GM12878 (cell line): ENCODE data around the gene ELL. TPM values are rescaled to one million over a fixed set of nuclear protein-coding genes. Genes with fewer than 3 reads are reported as not detected.

Experiments
- ATAC-seq: fragments of 200-7000 bp; cut with Tn5 transposase; 3 replicates; pipeline ENCODE4 v1.9.1; 2020; ENCODE audit warnings: mild to moderate bottlenecking, moderate library complexity
- BruUV-seq: library from RNA; stranded (reverse); fragments of 400-500 nt; replicated peaks from 2 replicates; lab custom pipeline; 2021; lab: Mats Ljungman, UMichigan
- CTCF ChIA-PET: fragments of 300-600 bp; sonication (Branson Sonifier 250); formaldehyde crosslinking; extraction: SDS; loops from one replicate; lab custom pipeline; 2021; ENCODE audit warnings: inconsistent platforms; lab: Yijun Ruan, JAX
- POLR2A ChIA-PET: fragments of 350-600 bp; formaldehyde crosslinking; extraction: SDS; loops from one replicate; lab custom pipeline; 2021; ENCODE audit warnings: inconsistent platforms; lab: Charles Lee
- RAD21 ChIA-PET: fragments of 300-600 bp; sonication (Branson Sonifier 250); formaldehyde crosslinking; loops from one replicate; lab custom pipeline; 2023; ENCODE audit warnings: antibody characterized with exemption; ENCODE audit not compliant: unreplicated experiment; lab: Charles Lee
- SMC1A ChIA-PET: fragments of 300-600 bp; sonication (Branson Sonifier 250); formaldehyde crosslinking; loops from one replicate; lab custom pipeline; 2023; ENCODE audit not compliant: unreplicated experiment, uncharacterized antibody; lab: Charles Lee
- DNase-seq: peaks from one replicate; pipeline ENCODE4 v3.0.0-alpha.2; 2011; ENCODE audit warnings: low read depth, low spot score
- FAIRE-seq: peaks from 3 replicates; lab custom pipeline; 2011; peaks lifted over from hg19 to GRCh38; lab: Jason Lieb, UNC
- H2AFZ ChIP-seq: 2 replicates; pipeline ENCODE4 v1.6.0; 2011; ENCODE audit warnings: low read depth, low read length, control low read depth; ENCODE audit not compliant: control insufficient read depth
- H3K27ac ChIP-seq: 2 replicates; pipeline ENCODE4 v1.5.1; 2011; ENCODE audit warnings: control low read depth; ENCODE audit not compliant: control insufficient read depth, insufficient read depth
- H3K27me3 ChIP-seq, 2 experiments: replicated peaks in 1 of 2; 2 replicates each; pipeline versions ENCODE4 v1.6.0 to v1.6.1; 2011; ENCODE audit warnings: low read length in 1 of 2; ENCODE audit not compliant: control insufficient read depth in 2 of 2, insufficient read depth in 2 of 2
- H3K36me3 ChIP-seq, 2 experiments: 2 replicates each; pipeline ENCODE4 v1.5.1; 2011; ENCODE audit warnings: low read length in 1 of 2; ENCODE audit not compliant: control insufficient read depth in 2 of 2, insufficient read depth in 2 of 2
- H3K4me1 ChIP-seq: 2 replicates; pipeline ENCODE4 v1.6.1; 2011; ENCODE audit warnings: mild to moderate bottlenecking, low read length, moderate library complexity, mixed read lengths; ENCODE audit not compliant: control insufficient read depth, insufficient read depth
- H3K4me2 ChIP-seq: 2 replicates; pipeline ENCODE4 v1.6.0; 2011; ENCODE audit warnings: control low read depth; ENCODE audit not compliant: control insufficient read depth, insufficient read depth
- H3K4me3 ChIP-seq: fragments of 200-600 bp; sonication (generic); 2 replicates; pipeline ENCODE4 v1.5.1; 2016
- H3K79me2 ChIP-seq: 2 replicates; pipeline ENCODE4 v1.6.0; 2011; ENCODE audit warnings: low read length; ENCODE audit not compliant: control insufficient read depth, insufficient read depth
- H3K9ac ChIP-seq: 2 replicates; pipeline ENCODE4 v1.8.0; 2011; ENCODE audit warnings: low read length, control low read depth, mixed read lengths; ENCODE audit not compliant: control insufficient read depth, insufficient read depth
- H3K9me3 ChIP-seq: replicated peaks from 3 replicates; pipeline ENCODE4 v1.5.1; 2011; ENCODE audit warnings: mild to moderate bottlenecking, low read length; ENCODE audit not compliant: control insufficient read depth, insufficient read depth
- H4K20me1 ChIP-seq: 2 replicates; pipeline ENCODE4 v1.6.0; 2011; ENCODE audit not compliant: control insufficient read depth, insufficient read depth
- ASH2L ChIP-seq: fragments of 300-600, 200-600 bp; sonication (generic); IDR thresholded peaks from 2 replicates; pipeline ENCODE4 v1.6.1; 2017; ENCODE audit warnings: low read depth, mild to moderate bottlenecking, borderline replicate concordance
- CHD2 ChIP-seq: IDR thresholded peaks from 2 replicates; pipeline ENCODE4 v1.6.1; 2011; ENCODE audit warnings: low read depth, low read length, improper control_type of control experiment, borderline replicate concordance
- NKRF ChIP-seq: fragments of 450-650 bp; conservative IDR thresholded peaks from 2 replicates; pipeline ENCODE4 v1.6.1; 2017; ENCODE audit warnings: mild to moderate bottlenecking, moderate library complexity
- SIX5 ChIP-seq: IDR thresholded peaks from 2 replicates; pipeline ENCODE4 v1.6.1; 2011; ENCODE audit warnings: mild to moderate bottlenecking, low read depth, low read length, moderate library complexity; ENCODE audit not compliant: severe bottlenecking
- SRF ChIP-seq, 2 experiments: IDR thresholded peaks; 2 replicates each; pipeline ENCODE4 v1.6.1; 2011; ENCODE audit warnings: low read depth in 2 of 2, low read length in 2 of 2, mild to moderate bottlenecking in 1 of 2, moderate library complexity in 1 of 2
- STAT1 ChIP-seq: fragments of 450-650 bp; conservative IDR thresholded peaks from 2 replicates; pipeline ENCODE4 v1.6.1; 2014; ENCODE audit warnings: antibody characterized with exemption, mild to moderate bottlenecking
- TARDBP ChIP-seq: IDR thresholded peaks from 2 replicates; pipeline ENCODE4 v1.6.1; 2016; ENCODE audit warnings: borderline replicate concordance
- ZBTB11 ChIP-seq: fragments of 450-650 bp; formaldehyde crosslinking; IDR thresholded peaks from 2 replicates; pipeline ENCODE4 v1.5.0; 2022; ENCODE audit warnings: mild to moderate bottlenecking, missing genetic modification characterization
- ZNF217 ChIP-seq: fragments of 450-650 bp; IDR thresholded peaks from 2 replicates; pipeline ENCODE4 v1.6.1; 2017; ENCODE audit warnings: antibody characterized with exemption, mild to moderate bottlenecking
- WGBS: methylation state at CpG from one replicate; pipeline ENCODE4 v1.1.6; 2016; ENCODE audit warnings: low lambda C conversion rate; ENCODE audit not compliant: insufficient replicate concordance, insufficient coverage; ENCODE audit errors: missing lambda C conversion rate; 5-methylcytosine and 5-hydroxymethylcytosine counted together
- in situ Hi-C: fragments of 300-500 bp; cut with MboI; formaldehyde crosslinking; loops from 9 replicates; pipeline ENCODE4 v1.14.3; 2018; ENCODE audit warnings: mixed read lengths
- intact Hi-C: fragments of 100-400 bp; cut with micrococcal nuclease; formaldehyde crosslinking; loops from one replicate; pipeline ENCODE4 v1.14.2; 2022; ENCODE audit not compliant: unreplicated experiment
- polyA plus RNA-seq, 11 experiments: library from polyadenylated mRNA; depleted of rRNA in 4 of 11; unstranded in 6 of 11; stranded (reverse) in 5 of 11; fragments of >200 nt; fragmentation: Nextera tagmentation in 4 of 11; fragmentation: Illumina TruSeq in 1 of 11; extraction: Ambion mirVana in 4 of 11; extraction: Trizol in 1 of 11; gene quantifications; 1 replicate in 1 of 11; 2 replicates in 10 of 11; pipeline versions ENCODE4 v1.2.1 to v1.2.3, GENCODE V29; 2011 to 2016; ENCODE audit warnings: inconsistent platforms in 2 of 11, missing spikeins in 2 of 11, low read depth in 1 of 11
- total RNA-seq, 4 experiments: library from RNA; depleted of rRNA in 3 of 4; stranded (reverse); fragments of >200 nt in 3 of 4; fragmentation: Illumina TruSeq in 1 of 4; extraction: Trizol in 1 of 4; gene quantifications; 2 replicates each; pipeline versions ENCODE4 v1.2.1 to v1.2.3, GENCODE V29; 2013 to 2021
- TF ChIP-seq, protein P1 (sequence below): IDR thresholded peaks from 2 replicates; pipeline ENCODE4 v1.6.1; 2012; ENCODE audit warnings: low read depth, low read length, improper control_type of control experiment

ELL gene
- total and polyA plus RNA-seq, 10 of the 15 experiments (the other 5 are each of a cell fraction or from before 2014, with no cell fraction given): 0.91 to 25.0 (median 9.1) TPM

DNA sequence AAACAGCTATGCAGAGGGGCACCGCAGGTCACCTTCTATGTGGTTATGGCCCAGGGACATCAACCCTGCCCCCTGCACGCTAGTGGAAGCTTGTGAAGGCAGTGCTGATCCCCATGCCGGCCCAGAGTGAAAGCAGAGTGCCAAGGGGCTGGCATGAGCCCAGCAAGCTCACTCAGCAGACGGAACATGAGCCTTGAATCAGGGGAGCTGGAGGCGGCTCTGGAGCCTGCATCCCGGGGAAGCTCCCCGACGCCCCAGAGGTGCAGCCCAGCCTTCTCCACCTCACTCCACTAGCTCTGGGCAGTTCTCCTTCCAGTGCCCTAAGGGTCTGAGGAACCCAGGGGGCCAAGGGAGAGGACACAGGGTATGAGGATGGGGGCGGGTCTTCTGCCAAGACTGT is 64.9 kb downstream of the ELL start:
- Histone ChIP-seq H3K27me3 (no peaks in the 10 kb centered on the region), H3K9me3 (no peaks in the 10 kb centered on the region), H3K4me3 (no peak overlapping the region), H3K9ac (no peak overlapping the region), H4K20me1 (peaks cover 4% of the 10 kb centered on the region; the same call in 1 of the 2 replicates), H3K36me3 (peaks cover 21 to 33% of the 10 kb centered on the region in 2 experiments; a peak in 3 of 4 replicates), H3K79me2 (no peaks in the 10 kb centered on the region), H3K4me2 (no peak overlapping the region), H2AFZ (no peak overlapping the region), H3K27ac (no peak overlapping the region), H3K4me1 (no peaks in the 10 kb centered on the region)
- SMC1A ChIA-PET: interaction anchor here (0.6 kb wide), 1 partner anchor 205 kb away, joined by 4 read pairs; no protein-coding TSS in a partner anchor
- POLR2A ChIA-PET: no interaction called here
- WGBS: 92% methylated on average over 9 of the region's 9 CpGs
- BruUV-seq: no TSS peak
- no peak for DNase-seq
- RAD21 ChIA-PET: no interaction called here
- no peak for ATAC-seq
- no peak for FAIRE-seq
- CTCF ChIA-PET: interaction anchor here (0.5 to 1.4 kb wide), 2 partner anchors 12 to 245 kb away, joined by 3 to 6 read pairs; no protein-coding TSS in a partner anchor
- TF ChIP-seq STAT1 (no peak), ASH2L (no peak), CHD2 (no peak), SIX5 (no peak), SRF (IDR thresholded peaks at IDR 0.05; ENCODE audit: low read depth in 2 of 2, low read length in 2 of 2) (no peak), NKRF (no peak), ZNF217 (no peak), TARDBP (no peak), ZBTB11 (CRISPR knock-in tag) (no peak)
- TF ChIP-seq, protein P1, sequence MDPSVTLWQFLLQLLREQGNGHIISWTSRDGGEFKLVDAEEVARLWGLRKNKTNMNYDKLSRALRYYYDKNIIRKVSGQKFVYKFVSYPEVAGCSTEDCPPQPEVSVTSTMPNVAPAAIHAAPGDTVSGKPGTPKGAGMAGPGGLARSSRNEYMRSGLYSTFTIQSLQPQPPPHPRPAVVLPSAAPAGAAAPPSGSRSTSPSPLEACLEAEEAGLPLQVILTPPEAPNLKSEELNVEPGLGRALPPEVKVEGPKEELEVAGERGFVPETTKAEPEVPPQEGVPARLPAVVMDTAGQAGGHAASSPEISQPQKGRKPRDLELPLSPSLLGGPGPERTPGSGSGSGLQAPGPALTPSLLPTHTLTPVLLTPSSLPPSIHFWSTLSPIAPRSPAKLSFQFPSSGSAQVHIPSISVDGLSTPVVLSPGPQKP: no peak
- intact Hi-C loops (loop anchor here (10.0 kb wide), 1 partner anchor 388 kb away; no protein-coding TSS in a partner anchor), in situ Hi-C loops (loop anchor here (10.0 to 25.0 kb wide), 2 partner anchors 218 to 405 kb away; no protein-coding TSS in a partner anchor)
